Peyer's patch (tissue), 4 donors: Measurements from ENCODE around the gene PYGB. TPM values are rescaled to one million over a fixed set of nuclear protein-coding genes. Genes with fewer than 3 reads are reported as not detected.

Experiments
- DNase-seq, 3 donors: peaks; one replicate each; pipeline ENCODE4 v3.0.0-alpha.2; 2017 to 2019
- H3K27ac ChIP-seq, 4 donors: fragments of 200-600 bp; sonication (generic); one replicate each; pipeline ENCODE4 v1.5.1; 2016 to 2019
- H3K27me3 ChIP-seq, 2 donors: fragments of 200-600 bp; sonication (generic); one replicate each; pipeline ENCODE4 v1.5.1; 2019
- H3K36me3 ChIP-seq, 3 donors: fragments of 200-600 bp; sonication (generic); one replicate each; pipeline ENCODE4 v1.5.1; 2016 to 2019
- H3K4me1 ChIP-seq, 4 donors: fragments of 200-600 bp; sonication (generic); one replicate each; pipeline ENCODE4 v1.5.1; 2016 to 2019
- H3K4me3 ChIP-seq, 4 donors: fragments of 200-600 bp; sonication (generic); 1 replicate in 3 of 4; 2 replicates in 1 of 4; pipeline ENCODE4 v1.5.1; 2016 to 2019; ENCODE audit warnings: mild to moderate bottlenecking in 1 of 4
- H3K9me3 ChIP-seq, 4 donors: fragments of 200-600 bp; sonication (generic); one replicate each; pipeline ENCODE4 v1.5.1; 2016 to 2019; ENCODE audit warnings: mild to moderate bottlenecking in 1 of 4
- CTCF ChIP-seq, 6 experiments: fragments of 450-650 bp in 4 of 6; fragments of 200-600 bp in 2 of 6; sonication (generic) in 1 of 6; IDR thresholded peaks; one replicate each; pipeline ENCODE4 v1.5.1; 2017 to 2019; ENCODE audit warnings: antibody characterized with exemption in 6 of 6, mild to moderate bottlenecking in 3 of 6, moderate library complexity in 1 of 6
- POLR2A ChIP-seq, 2 donors: fragments of 450-650 bp; IDR thresholded peaks; one replicate each; pipeline ENCODE4 v1.5.1; 2017; ENCODE audit warnings: antibody characterized with exemption in 2 of 2, mild to moderate bottlenecking in 2 of 2, moderate library complexity in 2 of 2
- total RNA-seq, 4 donors: library from RNA; depleted of rRNA; stranded (reverse); fragments of >200 nt; gene quantifications; one replicate each; pipeline ENCODE4 v1.1.0, GENCODE V29; 2016

Gene PYGB
- total RNA-seq, 4 donors from 2014 or later, result 88.3 to 154 (median 124) TPM

GRCh38 chr20:25207960-25208534 lies 39.8 kb upstream of the PYGB start:
- TF ChIP-seq CTCF (IDR thresholded peaks at IDR 0.05) (no peak), POLR2A (IDR thresholded peaks at IDR 0.05) (no peak)
- no peak overlapping the region for H3K27ac ChIP-seq
- DNase-seq, result no peak

GRCh38 chr20:25209400-25209799 lies 38.5 kb upstream of the PYGB start:
- H3K27me3 ChIP-seq, result no peaks in the 10 kb centered on the region
- no peak overlapping the region for H3K4me3 ChIP-seq
- H3K4me1 ChIP-seq, result no peaks in the 10 kb centered on the region
- no peak for DNase-seq
- peaks cover 0 to 57% (median 0%) of the 10 kb centered on the region in 3 donors for H3K36me3 ChIP-seq
- TF ChIP-seq CTCF (IDR thresholded peaks at IDR 0.05) (no peak), POLR2A (IDR thresholded peaks at IDR 0.05) (no peak)
- H3K27ac ChIP-seq, result no peak overlapping the region
- H3K9me3 ChIP-seq, result no peaks in the 10 kb centered on the region

More at GRCh38 chr20:25207960-25208534, 39.8 kb upstream of the PYGB start:
- peaks cover 0 to 43% (median 0%) of the 10 kb centered on the region in 3 donors for H3K36me3 ChIP-seq
- no peak overlapping the region for H3K4me3 ChIP-seq
- no peaks in the 10 kb centered on the region for H3K4me1 ChIP-seq
- H3K9me3 ChIP-seq, result no peaks in the 10 kb centered on the region
- H3K27me3 ChIP-seq, result no peaks in the 10 kb centered on the region

- peak in 1 of 3 donors; percentile 40 for DNase-seq
- Histone ChIP-seq H3K4me1 (no peaks in the 10 kb centered on the region), H3K27me3 (no peaks in the 10 kb centered on the region), H3K36me3 (peaks cover 0 to 62% (median 0%) of the 10 kb centered on the region in 3 donors), H3K4me3 (no peak overlapping the region), H3K27ac (no peak overlapping the region), H3K9me3 (no peaks in the 10 kb centered on the region)
- TF ChIP-seq CTCF (IDR thresholded peaks at IDR 0.05) (no peak), POLR2A (IDR thresholded peaks at IDR 0.05) (no peak)
These were observed 38.0 kb upstream of the PYGB start for GRCh38 chr20:25209911-25210310.

GRCh38 chr20:25211273-25211672 lies 36.6 kb upstream of the PYGB start:
- Histone ChIP-seq H3K9me3 (no peaks in the 10 kb centered on the region), H3K27me3 (no peaks in the 10 kb centered on the region), H3K27ac (no peak overlapping the region), H3K4me3 (no peak overlapping the region), H3K4me1 (no peaks in the 10 kb centered on the region), H3K36me3 (peaks cover 0 to 75% (median 0%) of the 10 kb centered on the region in 3 donors)
- peak in 1 of 3 donors; percentile 25 for DNase-seq
- TF ChIP-seq POLR2A (IDR thresholded peaks at IDR 0.05) (no peak), CTCF (IDR thresholded peaks at IDR 0.05) (no peak)

GRCh38 chr20:25212242-25212641 lies 35.6 kb upstream of the PYGB start:
- DNase-seq, result peak in 1 of 3 donors; percentile 30
- peaks cover 0 to 79% (median 0%) of the 10 kb centered on the region in 3 donors for H3K36me3 ChIP-seq

More at GRCh38 chr20:25212242-25212641, 35.6 kb upstream of the PYGB start:
- H3K27me3 ChIP-seq, result no peaks in the 10 kb centered on the region
- no peak overlapping the region for H3K27ac ChIP-seq
- H3K4me1 ChIP-seq, result no peaks in the 10 kb centered on the region
- no peak overlapping the region for H3K4me3 ChIP-seq
- H3K9me3 ChIP-seq, result no peaks in the 10 kb centered on the region
- TF ChIP-seq POLR2A (IDR thresholded peaks at IDR 0.05) (no peak), CTCF (IDR thresholded peaks at IDR 0.05) (no peak)
